WI38 (cell line): ENCODE data around the gene ACTA1.

ENCODE experiments used
- H3K4me3 ChIP-seq: 2 replicates; pipeline ENCODE4 v1.5.1; 2011; ENCODE audit warnings: low read depth, mild to moderate bottlenecking, control low read depth, low read length
- CTCF ChIP-seq: IDR thresholded peaks from 2 replicates; pipeline ENCODE4 v1.5.1; 2012; ENCODE audit warnings: low read depth, mild to moderate bottlenecking, control low read depth, low read length

Gene ACTA1

GRCh38 chr1:229384822-229385221 is 49.1 kb downstream of the ACTA1 start:
- no peak for TF ChIP-seq CTCF
- no peak overlapping the region for H3K4me3 ChIP-seq

GRCh38 chr1:229383961-229384360 is 49.9 kb downstream of the ACTA1 start:
- H3K4me3 ChIP-seq, result no peak overlapping the region
- no peak for TF ChIP-seq CTCF

GRCh38 chr1:229383188-229383587 is 50.7 kb downstream of the ACTA1 start:
- no peak overlapping the region for H3K4me3 ChIP-seq
- TF ChIP-seq CTCF, result no peak
